ENCODE data around the gene RSRC1. TPM values are rescaled to one million over a fixed set of nuclear protein-coding genes. Genes with fewer than 3 reads are reported as not detected.
A peak's percentile ranks its signal among the peaks of the same experiment; 100 is the strongest.

Gene RSRC1
- total RNA-seq, 4 donors from 2014 or later: 23.5 to 31.8 (median 26.6) TPM

DNA sequence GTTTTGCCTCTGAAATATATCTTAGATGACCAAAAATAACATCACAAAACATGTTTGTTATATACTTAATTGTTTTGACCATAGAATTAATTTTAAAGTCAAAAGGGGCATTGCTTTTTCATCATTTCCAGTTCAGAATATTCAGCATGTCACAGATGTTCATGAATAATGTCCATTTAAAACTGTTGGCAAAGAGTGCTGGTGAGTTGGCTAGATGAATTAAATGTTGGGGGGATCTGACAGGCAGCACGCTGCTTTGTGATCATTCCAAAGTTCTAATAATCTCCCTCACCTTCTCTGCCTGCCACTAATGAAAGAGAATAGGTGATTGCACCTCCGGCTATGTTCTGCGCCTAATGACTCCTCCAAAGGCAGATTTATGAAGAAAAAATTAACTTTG, 321.9 kb downstream of the RSRC1 start:
- 90 to 96% methylated on average over 3 of the region's 3 CpGs for WGBS, 2 donors
- TF ChIP-seq, protein P1, sequence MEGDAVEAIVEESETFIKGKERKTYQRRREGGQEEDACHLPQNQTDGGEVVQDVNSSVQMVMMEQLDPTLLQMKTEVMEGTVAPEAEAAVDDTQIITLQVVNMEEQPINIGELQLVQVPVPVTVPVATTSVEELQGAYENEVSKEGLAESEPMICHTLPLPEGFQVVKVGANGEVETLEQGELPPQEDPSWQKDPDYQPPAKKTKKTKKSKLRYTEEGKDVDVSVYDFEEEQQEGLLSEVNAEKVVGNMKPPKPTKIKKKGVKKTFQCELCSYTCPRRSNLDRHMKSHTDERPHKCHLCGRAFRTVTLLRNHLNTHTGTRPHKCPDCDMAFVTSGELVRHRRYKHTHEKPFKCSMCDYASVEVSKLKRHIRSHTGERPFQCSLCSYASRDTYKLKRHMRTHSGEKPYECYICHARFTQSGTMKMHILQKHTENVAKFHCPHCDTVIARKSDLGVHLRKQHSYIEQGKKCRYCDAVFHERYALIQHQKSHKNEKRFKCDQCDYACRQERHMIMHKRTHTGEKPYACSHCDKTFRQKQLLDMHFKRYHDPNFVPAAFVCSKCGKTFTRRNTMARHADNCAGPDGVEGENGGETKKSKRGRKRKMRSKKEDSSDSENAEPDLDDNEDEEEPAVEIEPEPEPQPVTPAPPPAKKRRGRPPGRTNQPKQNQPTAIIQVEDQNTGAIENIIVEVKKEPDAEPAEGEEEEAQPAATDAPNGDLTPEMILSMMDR (IDR thresholded peaks at IDR 0.05): no peak
- no peak for TF ChIP-seq POLR2A (IDR thresholded peaks at IDR 0.05)
- no peak overlapping the region for H3K4me3 ChIP-seq (ENCODE audit: low read depth, poor library complexity, severe bottlenecking)
- no peak for DNase-seq (ENCODE audit: low spot score in 2 of 2)
- intact Hi-C loops (cut with DNase I; ENCODE audit: low total_unique reads): loop anchor here (5.0 kb wide), 1 partner anchor 810 kb away; no protein-coding TSS in a partner anchor

DNA sequence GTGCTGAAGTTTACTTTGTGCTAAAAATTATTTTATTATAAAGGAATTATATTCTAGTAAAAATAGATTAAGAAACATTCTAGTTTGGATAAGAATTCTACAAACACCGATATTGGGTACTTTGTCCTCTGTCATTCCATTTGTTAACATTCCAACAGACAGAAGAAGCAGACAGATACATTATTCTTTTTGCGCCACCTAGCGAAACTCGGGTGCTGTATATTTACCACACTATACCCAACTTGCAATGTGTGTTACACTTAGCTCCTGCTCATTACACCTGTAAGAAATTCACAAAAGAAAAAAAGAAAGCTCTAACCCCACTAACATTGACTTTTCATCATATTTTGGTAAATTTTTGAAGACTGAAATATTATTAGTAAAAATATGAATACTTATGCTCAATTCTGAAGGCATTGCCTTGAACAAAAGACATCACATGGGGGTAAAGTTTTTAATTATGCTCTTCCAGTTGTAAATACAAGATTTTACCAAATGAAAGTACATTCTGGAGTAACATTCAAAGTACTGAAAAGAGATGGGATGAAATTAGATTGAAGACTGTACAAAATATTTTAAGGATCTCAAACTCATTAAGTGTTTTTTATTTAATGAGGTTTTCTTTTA, 324.6 kb downstream of the RSRC1 start:
- TF ChIP-seq POLR2A (IDR thresholded peaks at IDR 0.05): no peak
- TF ChIP-seq, protein P1 (IDR thresholded peaks at IDR 0.05): no peak
- DNase-seq (ENCODE audit: low spot score in 2 of 2): peak in 1 of 2 donors; percentile 59
- WGBS, 2 donors: 4 to 6% methylated on average over 4 of the region's 4 CpGs
- intact Hi-C loops (cut with DNase I; ENCODE audit: low total_unique reads): loop anchor here (5.0 kb wide), 1 partner anchor 812 kb away; no protein-coding TSS in a partner anchor
- no peak overlapping the region for H3K4me3 ChIP-seq (ENCODE audit: low read depth, poor library complexity, severe bottlenecking)

DNA sequence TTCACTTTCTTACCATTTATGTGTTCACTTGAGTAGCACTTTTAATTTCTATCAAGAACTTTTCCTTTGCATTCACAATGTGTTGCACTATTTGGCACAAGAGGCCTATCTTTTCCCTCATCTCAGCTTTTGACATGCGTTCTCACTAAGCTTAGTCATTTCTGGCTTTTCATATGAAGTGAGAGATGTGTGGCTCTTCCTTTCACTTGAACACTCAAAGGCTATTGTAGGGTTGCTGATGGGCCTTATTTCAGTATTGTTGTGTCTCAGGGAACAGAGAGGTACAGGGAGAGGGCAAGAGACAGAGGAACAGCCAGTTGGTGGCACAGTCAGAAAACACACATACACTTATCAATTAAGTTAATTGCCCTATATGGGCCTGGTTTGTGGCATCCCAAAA, 333.7 kb downstream of the RSRC1 start:
- no peak for TF ChIP-seq POLR2A (IDR thresholded peaks at IDR 0.05)
- TF ChIP-seq, protein P1 (IDR thresholded peaks at IDR 0.05): no peak
- WGBS, 2 donors: 90% methylated on average over 1 of the region's 1 CpG
- no peak overlapping the region for H3K4me3 ChIP-seq (ENCODE audit: low read depth, poor library complexity, severe bottlenecking)
- intact Hi-C loops (cut with DNase I; ENCODE audit: low total_unique reads): no loop called here
- DNase-seq (ENCODE audit: low spot score in 2 of 2): no peak

DNA sequence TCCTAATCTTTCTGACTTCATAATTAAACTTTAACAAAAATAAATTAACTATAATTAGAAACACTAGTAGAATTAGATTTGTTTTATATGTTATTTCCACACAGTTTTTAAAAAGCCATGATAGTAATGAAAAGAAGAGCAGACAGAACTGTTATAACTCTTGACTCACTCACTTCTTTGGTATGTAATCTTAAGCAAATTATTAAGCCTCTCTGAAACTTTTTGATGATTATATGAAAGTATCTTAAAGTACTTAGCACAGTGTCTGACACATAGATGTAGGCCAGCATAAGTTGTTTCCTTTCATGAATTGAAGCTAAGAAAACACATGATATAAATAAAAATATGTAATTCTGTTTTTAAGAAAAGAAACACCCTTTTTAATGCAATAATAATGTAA, 337.5 kb downstream of the RSRC1 start:
- intact Hi-C loops (cut with DNase I; ENCODE audit: low total_unique reads): no loop called here
- TF ChIP-seq, protein P1 (IDR thresholded peaks at IDR 0.05): no peak
- no peak for TF ChIP-seq POLR2A (IDR thresholded peaks at IDR 0.05)
- no peak overlapping the region for H3K4me3 ChIP-seq (ENCODE audit: low read depth, poor library complexity, severe bottlenecking)
- DNase-seq (ENCODE audit: low spot score in 2 of 2): no peak

DNA sequence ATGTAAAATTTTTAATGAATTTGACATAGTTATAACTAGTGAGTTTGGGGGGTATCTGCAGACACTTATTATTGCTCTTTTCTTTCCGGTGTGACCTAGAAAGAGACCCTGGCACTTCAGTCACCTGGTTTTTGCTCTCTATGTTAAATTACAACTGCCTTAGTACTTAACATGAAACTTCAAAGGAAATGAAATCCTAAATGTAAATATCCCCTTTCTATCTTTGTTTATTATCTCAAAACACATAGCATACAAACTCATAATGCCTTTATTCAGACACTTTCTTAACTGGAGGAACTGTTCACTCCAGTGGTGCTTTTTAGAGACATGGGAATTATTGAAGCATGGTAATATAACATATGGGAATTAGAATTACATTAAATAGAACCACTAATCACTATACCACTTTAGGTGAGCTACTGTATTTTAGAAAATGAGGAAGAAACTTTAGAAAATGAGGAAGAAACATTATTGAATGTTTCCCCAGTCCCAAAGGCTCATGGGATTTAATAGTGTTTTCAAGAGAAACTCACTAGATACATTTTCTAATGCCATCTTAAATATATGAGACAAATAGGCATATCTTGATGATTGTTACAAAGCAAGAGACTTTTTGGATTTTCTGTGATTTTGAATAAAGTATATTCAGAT, 341.6 kb downstream of the RSRC1 start:
- intact Hi-C loops (cut with DNase I; ENCODE audit: low total_unique reads): no loop called here
- DNase-seq (ENCODE audit: low spot score in 2 of 2): no peak
- TF ChIP-seq, protein P1 (IDR thresholded peaks at IDR 0.05): no peak
- no peak for TF ChIP-seq POLR2A (IDR thresholded peaks at IDR 0.05)
- H3K4me3 ChIP-seq (ENCODE audit: low read depth, poor library complexity, severe bottlenecking): no peak overlapping the region
- 95% methylated on average over 1 of the region's 1 CpG for WGBS, 2 donors
